HepG2 (cell line): ENCODE results near the gene HNRNPA1L2. TPM values are rescaled to one million over a fixed set of nuclear protein-coding genes. Genes with fewer than 3 reads are reported as not detected.
A peak's percentile ranks its signal among the peaks of the same experiment; 100 is the strongest.

Experiments
- BHLHE40 ChIP-seq: IDR thresholded peaks from 2 replicates; pipeline ENCODE4 v1.6.1; 2011; ENCODE audit warnings: low read length, improper control_type of control experiment
- CENPBD1 ChIP-seq: sonication (generic); formaldehyde crosslinking; IDR thresholded peaks from 2 replicates; pipeline ENCODE4 v1.8.0; 2022; ENCODE audit warnings: missing genetic modification reagents, low read depth, mild to moderate bottlenecking, borderline replicate concordance
- CENPX ChIP-seq: sonication (generic); formaldehyde crosslinking; IDR thresholded peaks from 2 replicates; pipeline ENCODE4 v1.9.0; 2021; ENCODE audit warnings: mild to moderate bottlenecking, missing genetic modification reagents, moderate library complexity
- GATAD2A ChIP-seq: IDR thresholded peaks from 2 replicates; pipeline ENCODE4 v1.6.1; 2016
- HOXA5 ChIP-seq: sonication (generic); formaldehyde crosslinking; IDR thresholded peaks from 2 replicates; pipeline ENCODE4 v1.4.0; 2020; ENCODE audit warnings: missing genetic modification reagents
- NFKB2 ChIP-seq: sonication (generic); formaldehyde crosslinking; IDR thresholded peaks from 2 replicates; pipeline ENCODE4 v1.4.0; 2020; ENCODE audit warnings: missing genetic modification reagents, borderline replicate concordance
- NRL ChIP-seq: sonication (generic); formaldehyde crosslinking; IDR thresholded peaks from 2 replicates; pipeline ENCODE4 v1.5.0; 2020; ENCODE audit warnings: missing genetic modification reagents, mild to moderate bottlenecking, moderate library complexity, borderline replicate concordance
- PHF21A ChIP-seq: sonication (generic); formaldehyde crosslinking; IDR thresholded peaks from 2 replicates; pipeline ENCODE4 v1.5.0; 2020; ENCODE audit warnings: mild to moderate bottlenecking, missing genetic modification reagents
- RERE ChIP-seq: IDR thresholded peaks from 2 replicates; pipeline ENCODE4 v1.6.1; 2016; ENCODE audit warnings: low read depth, missing genetic modification reagents, missing compliant biosample characterization
- SRSF9 ChIP-seq: fragments of 200-400 bp; formaldehyde crosslinking; IDR thresholded peaks from 2 replicates; pipeline ENCODE4 v1.6.1; 2018; ENCODE audit warnings: borderline replicate concordance, mild to moderate bottlenecking, low read depth, low read length; ENCODE audit not compliant: insufficient read depth, poor library complexity, severe bottlenecking
- SUZ12 ChIP-seq: fragments of 150-350 bp; IDR thresholded peaks from 2 replicates; pipeline ENCODE4 v1.6.1; 2014; ENCODE audit warnings: low read depth, low read length
- TEAD2 ChIP-seq: sonication (generic); formaldehyde crosslinking; IDR thresholded peaks from 2 replicates; pipeline ENCODE4 v1.9.0; 2021; ENCODE audit warnings: missing genetic modification reagents
- ZFP37 ChIP-seq: sonication (generic); formaldehyde crosslinking; IDR thresholded peaks from 2 replicates; pipeline ENCODE4 v1.4.0; 2020; ENCODE audit warnings: missing genetic modification reagents, borderline replicate concordance
- ZNF230 ChIP-seq: sonication (generic); formaldehyde crosslinking; IDR thresholded peaks from 2 replicates; pipeline ENCODE4 v1.4.0; 2020; ENCODE audit warnings: mild to moderate bottlenecking, missing genetic modification reagents
- ZNF282 ChIP-seq: fragments of 450-650 bp; IDR thresholded peaks from 2 replicates; pipeline ENCODE4 v1.6.1; 2018; ENCODE audit not compliant: partially characterized antibody
- ZNF563 ChIP-seq: sonication (generic); formaldehyde crosslinking; IDR thresholded peaks from 2 replicates; pipeline ENCODE4 v1.8.0; 2022; ENCODE audit warnings: mild to moderate bottlenecking, moderate library complexity, missing genetic modification reagents
- ZNF619 ChIP-seq: sonication (generic); formaldehyde crosslinking; IDR thresholded peaks from 2 replicates; pipeline ENCODE4 v1.4.0; 2020; ENCODE audit warnings: mild to moderate bottlenecking, missing genetic modification reagents
- ZNF704 ChIP-seq: sonication (generic); formaldehyde crosslinking; IDR thresholded peaks from 2 replicates; pipeline ENCODE4 v1.8.1; 2023; ENCODE audit warnings: mild to moderate bottlenecking, inconsistent platforms, moderate library complexity, missing genetic modification reagents, borderline replicate concordance
- ZNF773 ChIP-seq: sonication (generic); formaldehyde crosslinking; IDR thresholded peaks from 2 replicates; pipeline ENCODE4 v1.4.0; 2020; ENCODE audit warnings: missing genetic modification reagents, borderline replicate concordance
- ZNF777 ChIP-seq: sonication (generic); formaldehyde crosslinking; IDR thresholded peaks from 2 replicates; pipeline ENCODE4 v1.4.0; 2020; ENCODE audit warnings: missing genetic modification reagents
- ZSCAN31 ChIP-seq: sonication (generic); formaldehyde crosslinking; IDR thresholded peaks from 2 replicates; pipeline ENCODE4 v1.5.0; 2020; ENCODE audit warnings: low read depth, mild to moderate bottlenecking, missing genetic modification reagents
- polyA plus RNA-seq, 8 experiments: library from polyadenylated mRNA; depleted of rRNA in 3 of 8; stranded (reverse) in 7 of 8; unstranded in 1 of 8; fragments of >200 nt; fragmentation: Illumina TruSeq in 4 of 8; extraction: Trizol in 4 of 8; gene quantifications; 2 replicates each; pipeline versions ENCODE4 v1.2.1 to v1.2.3, GENCODE V29; 2011 to 2016; ENCODE audit warnings: low read depth in 4 of 8, missing spikeins in 1 of 8, mixed read lengths in 1 of 8; ENCODE audit not compliant: insufficient read depth in 1 of 8
- total RNA-seq, 5 experiments: library from RNA; depleted of rRNA; stranded (reverse); fragments of >200 nt; fragmentation: Illumina TruSeq; extraction: Trizol; gene quantifications; 2 replicates each; pipeline ENCODE4 v1.2.3, GENCODE V29; 2016; ENCODE audit warnings: low read depth in 1 of 5
- TF ChIP-seq, protein P1 (sequence below): sonication (generic); formaldehyde crosslinking; IDR thresholded peaks from 2 replicates; pipeline ENCODE4 v1.8.0; 2022; ENCODE audit warnings: mild to moderate bottlenecking, missing genetic modification reagents, borderline replicate concordance

Gene HNRNPA1L2
- total and polyA plus RNA-seq, 2 of the 13 experiments (the other 11 are each of a cell fraction or from before 2014, with no cell fraction given) = 3.6 to 7.1 TPM

DNA sequence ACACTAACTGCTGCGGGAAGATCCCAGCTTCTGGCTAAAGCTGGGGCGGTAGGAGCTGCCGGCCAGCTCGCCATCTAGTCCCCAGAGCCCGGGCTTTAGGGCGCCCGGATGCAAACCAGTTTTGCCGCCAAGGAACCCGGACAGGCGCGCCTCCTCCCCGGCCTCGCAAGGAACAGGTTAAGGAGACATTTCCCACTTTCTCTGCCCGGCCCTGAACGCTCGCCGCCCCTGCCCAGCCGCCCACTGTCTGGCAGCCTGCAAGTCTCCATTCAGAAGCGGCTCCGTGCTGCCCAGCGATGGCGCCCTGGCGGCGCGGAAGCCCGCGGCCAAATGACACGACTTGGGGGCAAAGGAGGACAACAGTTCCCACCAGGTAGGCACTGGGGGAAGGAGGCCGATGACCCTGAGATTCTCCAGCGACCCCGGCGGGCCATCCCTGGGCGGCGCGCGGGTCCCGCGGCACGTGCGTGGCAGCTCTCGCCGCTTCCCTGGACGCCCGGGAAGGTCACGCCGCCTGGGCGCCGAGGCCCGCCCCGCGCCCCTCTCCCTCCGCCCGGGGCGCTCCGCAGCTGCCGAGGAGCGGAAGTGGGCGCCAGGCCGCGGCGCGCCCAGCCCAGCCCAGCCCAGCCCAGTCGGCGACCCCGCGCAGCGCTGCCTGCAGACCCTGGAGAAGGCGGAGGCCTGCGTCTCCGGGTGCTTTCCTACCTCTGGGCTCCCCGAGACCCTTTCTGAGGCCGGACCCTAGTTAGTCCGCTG lies 42.2 kb upstream of the HNRNPA1L2 start (continued):
- TF ChIP-seq, protein P1, sequence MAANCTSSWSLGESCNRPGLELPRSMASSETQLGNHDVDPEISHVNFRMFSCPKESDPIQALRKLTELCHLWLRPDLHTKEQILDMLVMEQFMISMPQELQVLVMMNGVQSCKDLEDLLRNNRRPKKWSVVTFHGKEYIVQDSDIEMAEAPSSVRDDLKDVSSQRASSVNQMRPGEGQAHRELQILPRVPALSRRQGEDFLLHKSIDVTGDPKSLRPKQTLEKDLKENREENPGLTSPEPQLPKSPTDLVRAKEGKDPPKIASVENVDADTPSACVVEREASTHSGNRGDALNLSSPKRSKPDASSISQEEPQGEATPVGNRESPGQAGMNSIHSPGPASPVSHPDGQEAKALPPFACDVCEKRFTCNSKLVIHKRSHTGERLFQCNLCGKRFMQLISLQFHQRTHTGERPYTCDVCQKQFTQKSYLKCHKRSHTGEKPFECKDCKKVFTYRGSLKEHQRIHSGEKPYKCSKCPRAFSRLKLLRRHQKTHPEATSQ = no peak
- no peak for TF ChIP-seq HOXA5 (CRISPR knock-in tag)
- peak; percentile 36; the same call in 1 of the 2 replicates for TF ChIP-seq PHF21A (CRISPR knock-in tag)
- TF ChIP-seq ZNF282 = no peak
- no peak for TF ChIP-seq SUZ12
- no peak for TF ChIP-seq CENPBD1
- no peak for TF ChIP-seq NFKB2
- TF ChIP-seq ZNF619 (CRISPR knock-in tag) = no peak
- no peak for TF ChIP-seq CENPX (CRISPR knock-in tag)
- TF ChIP-seq BHLHE40 = peak; percentile 83
- TF ChIP-seq ZNF773 (CRISPR knock-in tag) = no peak
- peak; percentile 42; the same call in 1 of the 2 replicates for TF ChIP-seq ZNF777 (CRISPR knock-in tag)
- TF ChIP-seq SRSF9 = no peak
- peak; percentile 52; the same call in 1 of the 2 replicates for TF ChIP-seq ZSCAN31 (CRISPR knock-in tag)
- no peak for TF ChIP-seq ZNF704
- no peak for TF ChIP-seq ZNF563 (CRISPR knock-in tag)
- no peak for TF ChIP-seq GATAD2A
- 0 out of 2 replicates have a peak, but pooled peaks have one; percentile 70 for TF ChIP-seq NRL (CRISPR knock-in tag)
- no peak for TF ChIP-seq RERE (CRISPR knock-in tag)
- no peak for TF ChIP-seq ZFP37 (CRISPR knock-in tag)
- 0 out of 2 replicates have a peak, but pooled peaks have one; percentile 44 for TF ChIP-seq ZNF230
- no peak for TF ChIP-seq TEAD2 (CRISPR knock-in tag)
